ENCODE data around the gene TWIST1.

DNA sequence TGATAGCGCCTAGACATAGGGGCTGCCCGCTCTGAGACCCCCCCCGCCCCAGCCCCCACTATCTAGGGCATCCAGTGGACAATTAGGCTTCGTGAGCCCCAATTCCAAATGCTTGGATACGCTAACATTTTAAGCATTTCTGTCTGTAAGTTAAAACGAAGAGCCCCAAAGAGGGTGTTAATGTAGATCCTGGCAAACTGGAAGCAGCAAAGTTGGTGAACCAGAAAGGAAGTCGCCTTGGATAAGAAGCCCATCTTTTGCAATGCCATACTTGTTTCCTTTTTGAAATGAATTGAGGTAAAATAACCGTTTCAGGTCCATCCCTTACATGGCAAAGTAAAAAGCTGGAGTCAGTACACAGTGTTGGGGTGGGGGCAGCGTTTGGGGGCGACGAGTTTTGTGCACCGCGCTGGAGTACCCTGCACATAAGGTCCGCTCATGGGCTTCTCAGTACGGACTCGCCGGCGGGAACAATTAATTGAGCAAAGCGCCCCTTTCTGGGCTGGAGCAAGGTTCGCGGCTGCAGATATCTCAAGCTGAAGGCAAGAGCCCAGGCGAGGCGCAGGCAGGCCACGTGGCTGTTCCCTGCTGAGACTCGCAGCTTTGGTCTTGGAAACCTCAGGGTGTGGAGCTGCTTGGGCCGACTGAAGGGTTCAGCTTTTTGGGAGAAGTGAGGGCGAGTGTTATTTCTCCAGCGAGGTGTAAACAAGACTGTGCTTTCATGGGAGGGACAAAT is 1.4 kb upstream of the TWIST1 start:
- TF ChIP-seq, protein P1, sequence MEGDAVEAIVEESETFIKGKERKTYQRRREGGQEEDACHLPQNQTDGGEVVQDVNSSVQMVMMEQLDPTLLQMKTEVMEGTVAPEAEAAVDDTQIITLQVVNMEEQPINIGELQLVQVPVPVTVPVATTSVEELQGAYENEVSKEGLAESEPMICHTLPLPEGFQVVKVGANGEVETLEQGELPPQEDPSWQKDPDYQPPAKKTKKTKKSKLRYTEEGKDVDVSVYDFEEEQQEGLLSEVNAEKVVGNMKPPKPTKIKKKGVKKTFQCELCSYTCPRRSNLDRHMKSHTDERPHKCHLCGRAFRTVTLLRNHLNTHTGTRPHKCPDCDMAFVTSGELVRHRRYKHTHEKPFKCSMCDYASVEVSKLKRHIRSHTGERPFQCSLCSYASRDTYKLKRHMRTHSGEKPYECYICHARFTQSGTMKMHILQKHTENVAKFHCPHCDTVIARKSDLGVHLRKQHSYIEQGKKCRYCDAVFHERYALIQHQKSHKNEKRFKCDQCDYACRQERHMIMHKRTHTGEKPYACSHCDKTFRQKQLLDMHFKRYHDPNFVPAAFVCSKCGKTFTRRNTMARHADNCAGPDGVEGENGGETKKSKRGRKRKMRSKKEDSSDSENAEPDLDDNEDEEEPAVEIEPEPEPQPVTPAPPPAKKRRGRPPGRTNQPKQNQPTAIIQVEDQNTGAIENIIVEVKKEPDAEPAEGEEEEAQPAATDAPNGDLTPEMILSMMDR (conservative IDR thresholded peaks at IDR 0.05; ENCODE audit: low read length), result no peak
- no peak for TF ChIP-seq EZH2phosphoT487 (IDR thresholded peaks at IDR 0.05; ENCODE audit: borderline replicate concordance, low read depth, low read length)

All from OCI-LY7 (cell line).